Liver (tissue), 9 donors: ENCODE results near the gene RASSF7. TPM values are rescaled to one million over a fixed set of nuclear protein-coding genes. Genes with fewer than 3 reads are reported as not detected.
A peak's percentile ranks its signal among the peaks of the same experiment; 100 is the strongest.

Experiments
- DNase-seq: peaks from one replicate; pipeline ENCODE4 v3.0.0-alpha.2; 2017; ENCODE audit warnings: low spot score
- H3K27ac ChIP-seq, 2 donors: one replicate each; pipeline ENCODE4 v1.7.0; 2013; ENCODE audit warnings: inconsistent platforms in 2 of 2, low read length in 2 of 2, control low read depth in 1 of 2, low read depth in 1 of 2, mild to moderate bottlenecking in 1 of 2
- H3K27me3 ChIP-seq, 4 donors: one replicate each; pipeline versions ENCODE4 v1.6.1 to v1.7.0; 2013; ENCODE audit warnings: low read length in 3 of 4, inconsistent platforms in 1 of 4, mild to moderate bottlenecking in 1 of 4, moderate library complexity in 1 of 4; ENCODE audit not compliant: control insufficient read depth in 4 of 4, insufficient read depth in 4 of 4
- H3K36me3 ChIP-seq, 4 donors: one replicate each; pipeline versions ENCODE4 v1.6.1 to v1.7.0; 2013; ENCODE audit warnings: low read length in 3 of 4, mild to moderate bottlenecking in 3 of 4, low read depth in 1 of 4, moderate library complexity in 1 of 4; ENCODE audit not compliant: control insufficient read depth in 4 of 4, insufficient read depth in 3 of 4
- H3K4me1 ChIP-seq, 4 donors: one replicate each; pipeline versions ENCODE4 v1.6.1 to v1.7.0; 2013; ENCODE audit warnings: low read length in 3 of 4, mild to moderate bottlenecking in 3 of 4, moderate library complexity in 1 of 4; ENCODE audit not compliant: control insufficient read depth in 4 of 4, insufficient read depth in 4 of 4
- H3K4me3 ChIP-seq, 3 donors: one replicate each; pipeline versions ENCODE4 v1.6.1 to v1.7.0; 2013; ENCODE audit warnings: low read length in 3 of 3, control low read depth in 1 of 3, low read depth in 1 of 3, mild to moderate bottlenecking in 1 of 3
- H3K9ac ChIP-seq, 2 donors: one replicate each; pipeline ENCODE4 v1.7.0; 2013; ENCODE audit warnings: low read length in 2 of 2, mild to moderate bottlenecking in 2 of 2, moderate library complexity in 2 of 2, control low read depth in 1 of 2, low read depth in 1 of 2
- H3K9me3 ChIP-seq, 4 donors: one replicate each; pipeline versions ENCODE4 v1.6.1 to v1.7.0; 2013; ENCODE audit warnings: low read length in 3 of 4; ENCODE audit not compliant: control insufficient read depth in 4 of 4
- EGR1 ChIP-seq, 2 donors: IDR thresholded peaks; 2 replicates each; pipeline ENCODE4 v1.6.1; 2016 to 2018; ENCODE audit warnings: antibody characterized with exemption in 2 of 2, low read depth in 2 of 2
- GABPA ChIP-seq, 2 donors: IDR thresholded peaks in 1 of 2; conservative IDR thresholded peaks in 1 of 2; 2 replicates each; pipeline ENCODE4 v1.6.1; 2016; ENCODE audit warnings: antibody characterized with exemption in 2 of 2, mild to moderate bottlenecking in 1 of 2, moderate library complexity in 1 of 2
- HNF4A ChIP-seq, 2 donors: conservative IDR thresholded peaks; 2 replicates each; pipeline ENCODE4 v1.6.1; 2016; ENCODE audit warnings: antibody characterized with exemption in 2 of 2, mild to moderate bottlenecking in 2 of 2
- HNF4G ChIP-seq: IDR thresholded peaks from 2 replicates; pipeline ENCODE4 v1.6.1; 2016; ENCODE audit warnings: antibody characterized with exemption
- JUND ChIP-seq, 2 donors: IDR thresholded peaks; 2 replicates each; pipeline ENCODE4 v1.6.1; 2016; ENCODE audit warnings: antibody characterized with exemption in 2 of 2
- NR2F2 ChIP-seq: IDR thresholded peaks from 2 replicates; pipeline ENCODE4 v1.6.1; 2016; ENCODE audit warnings: antibody characterized with exemption
- RAD21 ChIP-seq, 2 donors: IDR thresholded peaks; 2 replicates each; pipeline ENCODE4 v1.6.1; 2016; ENCODE audit warnings: antibody characterized with exemption in 2 of 2, mild to moderate bottlenecking in 2 of 2
- RXRA ChIP-seq, 2 donors: IDR thresholded peaks; 2 replicates each; pipeline ENCODE4 v1.6.1; 2017 to 2018; ENCODE audit warnings: antibody characterized with exemption in 2 of 2, mild to moderate bottlenecking in 1 of 2
- SP1 ChIP-seq: IDR thresholded peaks from 2 replicates; pipeline ENCODE4 v1.6.1; 2018; ENCODE audit warnings: antibody characterized with exemption, mild to moderate bottlenecking
- TAF1 ChIP-seq: conservative IDR thresholded peaks from 2 replicates; pipeline ENCODE4 v1.6.1; 2016; ENCODE audit warnings: antibody characterized with exemption, mild to moderate bottlenecking
- YY1 ChIP-seq: IDR thresholded peaks from 2 replicates; pipeline ENCODE4 v1.6.1; 2016; ENCODE audit warnings: antibody characterized with exemption, mild to moderate bottlenecking
- WGBS: extraction: QIAGEN DNeasy Blood & Tissue Kit; methylation state at CpG from one replicate; pipeline ENCODE4 v1.1.7; 2013; 5-methylcytosine and 5-hydroxymethylcytosine counted together
- polyA plus RNA-seq, 2 donors: library from polyadenylated mRNA; stranded (reverse) in 1 of 2; unstranded in 1 of 2; fragments of 200-250 nt in 1 of 2; fragments of >200 nt in 1 of 2; fragmentation: Nextera tagmentation in 1 of 2; extraction: Ambion mirVana in 1 of 2; gene quantifications; one replicate each; pipeline versions ENCODE4 v1.2.1 to v1.2.3, GENCODE V29; 2013 to 2015
- total RNA-seq, 2 donors: library from RNA; depleted of rRNA; stranded (reverse); fragments of >200 nt; gene quantifications; one replicate each; pipeline ENCODE4 v1.2.3, GENCODE V29; 2014
- TF ChIP-seq, protein P1 (sequence below): fragments of 150-350 bp; IDR thresholded peaks from 2 replicates; pipeline ENCODE4 v1.5.1; 2017; ENCODE audit warnings: improper control_type of control experiment, low read depth, low read length; ENCODE audit not compliant: missing input control
- TF ChIP-seq, protein P2 (sequence below): IDR thresholded peaks from 2 replicates; pipeline ENCODE4 v1.6.1; 2016; ENCODE audit warnings: antibody characterized with exemption, mild to moderate bottlenecking
- TF ChIP-seq, protein P3 (sequence below): IDR thresholded peaks from 2 replicates; pipeline ENCODE4 v1.6.1; 2016; ENCODE audit warnings: antibody characterized with exemption
- TF ChIP-seq, protein P4 (sequence below): IDR thresholded peaks from 2 replicates; pipeline ENCODE4 v1.6.1; 2016; ENCODE audit warnings: antibody characterized with exemption
- donor health status: healthy.
- donor health status: healthy.
- donor health status: healthy.
- donor health status: healthy.
- donor health status: healthy.

Gene RASSF7
- total and polyA plus RNA-seq, 4 donors = 11.5 to 50.4 (median 36.9) TPM

DNA sequence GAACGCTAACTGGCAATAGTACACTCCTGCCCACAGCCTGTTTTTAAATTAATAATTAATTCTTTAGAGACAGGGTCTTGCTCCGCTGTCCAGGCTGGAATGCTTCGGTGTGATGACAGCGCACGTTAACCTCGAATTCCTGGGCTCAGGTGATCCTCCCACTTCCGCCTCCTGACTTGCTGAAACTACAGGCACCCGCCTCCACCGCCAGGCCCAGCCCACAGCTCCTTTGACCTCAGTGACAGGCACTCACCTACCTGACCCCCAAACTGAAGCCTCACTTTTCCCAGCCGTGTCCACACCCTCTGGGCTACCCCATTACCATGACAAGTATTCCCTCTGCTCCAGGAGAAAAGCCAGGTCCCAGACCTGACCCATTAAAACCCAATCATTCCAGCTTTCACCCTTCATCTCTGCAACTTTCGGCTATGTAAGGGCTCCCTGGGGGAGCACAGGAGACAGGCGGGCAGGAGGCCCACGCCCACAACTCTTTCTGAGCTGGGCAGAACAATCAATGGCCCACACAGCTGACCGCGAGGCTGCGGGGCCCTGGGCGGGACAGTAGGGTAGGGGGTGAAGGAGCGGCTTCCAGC lies 962 bp upstream of the RASSF7 start:
- Histone ChIP-seq H3K4me1 (peaks cover 17 to 33% (median 22%) of the 10 kb centered on the region in 4 donors), H3K9ac (peak overlapping the region; percentile 1 to 13), H3K9me3 (no peaks in the 10 kb centered on the region), H3K27me3 (no peaks in the 10 kb centered on the region), H3K27ac (peak overlapping the region; percentile 76 to 88), H3K4me3 (peak overlapping the region; percentile 65 to 95 (median 67)), H3K36me3 (peaks cover 0 to 8% (median 6%) of the 10 kb centered on the region in 4 donors)
- WGBS = 33% methylated on average over 18 of the region's 18 CpGs
- TF ChIP-seq, protein P1, sequence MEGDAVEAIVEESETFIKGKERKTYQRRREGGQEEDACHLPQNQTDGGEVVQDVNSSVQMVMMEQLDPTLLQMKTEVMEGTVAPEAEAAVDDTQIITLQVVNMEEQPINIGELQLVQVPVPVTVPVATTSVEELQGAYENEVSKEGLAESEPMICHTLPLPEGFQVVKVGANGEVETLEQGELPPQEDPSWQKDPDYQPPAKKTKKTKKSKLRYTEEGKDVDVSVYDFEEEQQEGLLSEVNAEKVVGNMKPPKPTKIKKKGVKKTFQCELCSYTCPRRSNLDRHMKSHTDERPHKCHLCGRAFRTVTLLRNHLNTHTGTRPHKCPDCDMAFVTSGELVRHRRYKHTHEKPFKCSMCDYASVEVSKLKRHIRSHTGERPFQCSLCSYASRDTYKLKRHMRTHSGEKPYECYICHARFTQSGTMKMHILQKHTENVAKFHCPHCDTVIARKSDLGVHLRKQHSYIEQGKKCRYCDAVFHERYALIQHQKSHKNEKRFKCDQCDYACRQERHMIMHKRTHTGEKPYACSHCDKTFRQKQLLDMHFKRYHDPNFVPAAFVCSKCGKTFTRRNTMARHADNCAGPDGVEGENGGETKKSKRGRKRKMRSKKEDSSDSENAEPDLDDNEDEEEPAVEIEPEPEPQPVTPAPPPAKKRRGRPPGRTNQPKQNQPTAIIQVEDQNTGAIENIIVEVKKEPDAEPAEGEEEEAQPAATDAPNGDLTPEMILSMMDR = no peak
- peak; percentile 9 for TF ChIP-seq NR2F2
- no peak for TF ChIP-seq JUND (IDR thresholded peaks at IDR 0.05)
- TF ChIP-seq, protein P2, sequence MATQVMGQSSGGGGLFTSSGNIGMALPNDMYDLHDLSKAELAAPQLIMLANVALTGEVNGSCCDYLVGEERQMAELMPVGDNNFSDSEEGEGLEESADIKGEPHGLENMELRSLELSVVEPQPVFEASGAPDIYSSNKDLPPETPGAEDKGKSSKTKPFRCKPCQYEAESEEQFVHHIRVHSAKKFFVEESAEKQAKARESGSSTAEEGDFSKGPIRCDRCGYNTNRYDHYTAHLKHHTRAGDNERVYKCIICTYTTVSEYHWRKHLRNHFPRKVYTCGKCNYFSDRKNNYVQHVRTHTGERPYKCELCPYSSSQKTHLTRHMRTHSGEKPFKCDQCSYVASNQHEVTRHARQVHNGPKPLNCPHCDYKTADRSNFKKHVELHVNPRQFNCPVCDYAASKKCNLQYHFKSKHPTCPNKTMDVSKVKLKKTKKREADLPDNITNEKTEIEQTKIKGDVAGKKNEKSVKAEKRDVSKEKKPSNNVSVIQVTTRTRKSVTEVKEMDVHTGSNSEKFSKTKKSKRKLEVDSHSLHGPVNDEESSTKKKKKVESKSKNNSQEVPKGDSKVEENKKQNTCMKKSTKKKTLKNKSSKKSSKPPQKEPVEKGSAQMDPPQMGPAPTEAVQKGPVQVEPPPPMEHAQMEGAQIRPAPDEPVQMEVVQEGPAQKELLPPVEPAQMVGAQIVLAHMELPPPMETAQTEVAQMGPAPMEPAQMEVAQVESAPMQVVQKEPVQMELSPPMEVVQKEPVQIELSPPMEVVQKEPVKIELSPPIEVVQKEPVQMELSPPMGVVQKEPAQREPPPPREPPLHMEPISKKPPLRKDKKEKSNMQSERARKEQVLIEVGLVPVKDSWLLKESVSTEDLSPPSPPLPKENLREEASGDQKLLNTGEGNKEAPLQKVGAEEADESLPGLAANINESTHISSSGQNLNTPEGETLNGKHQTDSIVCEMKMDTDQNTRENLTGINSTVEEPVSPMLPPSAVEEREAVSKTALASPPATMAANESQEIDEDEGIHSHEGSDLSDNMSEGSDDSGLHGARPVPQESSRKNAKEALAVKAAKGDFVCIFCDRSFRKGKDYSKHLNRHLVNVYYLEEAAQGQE = peak; percentile 43
- TF ChIP-seq GABPA (IDR thresholded peaks at IDR 0.05 in 1 of 2, conservative IDR thresholded peaks at IDR 0.05 in 1 of 2) = peak in 1 of 2 donors; percentile 68
- TF ChIP-seq HNF4A (conservative IDR thresholded peaks at IDR 0.05) = peak; percentile 18 to 35
- peak in 1 of 2 donors; percentile 49 for TF ChIP-seq EGR1 (IDR thresholded peaks at IDR 0.05; ENCODE audit: low read depth in 2 of 2)
- peak in 1 of 2 donors; percentile 10 for TF ChIP-seq RAD21 (IDR thresholded peaks at IDR 0.05)
- TF ChIP-seq, protein P3, sequence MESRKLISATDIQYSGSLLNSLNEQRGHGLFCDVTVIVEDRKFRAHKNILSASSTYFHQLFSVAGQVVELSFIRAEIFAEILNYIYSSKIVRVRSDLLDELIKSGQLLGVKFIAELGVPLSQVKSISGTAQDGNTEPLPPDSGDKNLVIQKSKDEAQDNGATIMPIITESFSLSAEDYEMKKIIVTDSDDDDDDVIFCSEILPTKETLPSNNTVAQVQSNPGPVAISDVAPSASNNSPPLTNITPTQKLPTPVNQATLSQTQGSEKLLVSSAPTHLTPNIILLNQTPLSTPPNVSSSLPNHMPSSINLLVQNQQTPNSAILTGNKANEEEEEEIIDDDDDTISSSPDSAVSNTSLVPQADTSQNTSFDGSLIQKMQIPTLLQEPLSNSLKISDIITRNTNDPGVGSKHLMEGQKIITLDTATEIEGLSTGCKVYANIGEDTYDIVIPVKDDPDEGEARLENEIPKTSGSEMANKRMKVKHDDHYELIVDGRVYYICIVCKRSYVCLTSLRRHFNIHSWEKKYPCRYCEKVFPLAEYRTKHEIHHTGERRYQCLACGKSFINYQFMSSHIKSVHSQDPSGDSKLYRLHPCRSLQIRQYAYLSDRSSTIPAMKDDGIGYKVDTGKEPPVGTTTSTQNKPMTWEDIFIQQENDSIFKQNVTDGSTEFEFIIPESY = no peak
- TF ChIP-seq RXRA (IDR thresholded peaks at IDR 0.05) = peak; percentile 19 to 69
- TF ChIP-seq YY1 = no peak
- DNase-seq = no peak

DNA sequence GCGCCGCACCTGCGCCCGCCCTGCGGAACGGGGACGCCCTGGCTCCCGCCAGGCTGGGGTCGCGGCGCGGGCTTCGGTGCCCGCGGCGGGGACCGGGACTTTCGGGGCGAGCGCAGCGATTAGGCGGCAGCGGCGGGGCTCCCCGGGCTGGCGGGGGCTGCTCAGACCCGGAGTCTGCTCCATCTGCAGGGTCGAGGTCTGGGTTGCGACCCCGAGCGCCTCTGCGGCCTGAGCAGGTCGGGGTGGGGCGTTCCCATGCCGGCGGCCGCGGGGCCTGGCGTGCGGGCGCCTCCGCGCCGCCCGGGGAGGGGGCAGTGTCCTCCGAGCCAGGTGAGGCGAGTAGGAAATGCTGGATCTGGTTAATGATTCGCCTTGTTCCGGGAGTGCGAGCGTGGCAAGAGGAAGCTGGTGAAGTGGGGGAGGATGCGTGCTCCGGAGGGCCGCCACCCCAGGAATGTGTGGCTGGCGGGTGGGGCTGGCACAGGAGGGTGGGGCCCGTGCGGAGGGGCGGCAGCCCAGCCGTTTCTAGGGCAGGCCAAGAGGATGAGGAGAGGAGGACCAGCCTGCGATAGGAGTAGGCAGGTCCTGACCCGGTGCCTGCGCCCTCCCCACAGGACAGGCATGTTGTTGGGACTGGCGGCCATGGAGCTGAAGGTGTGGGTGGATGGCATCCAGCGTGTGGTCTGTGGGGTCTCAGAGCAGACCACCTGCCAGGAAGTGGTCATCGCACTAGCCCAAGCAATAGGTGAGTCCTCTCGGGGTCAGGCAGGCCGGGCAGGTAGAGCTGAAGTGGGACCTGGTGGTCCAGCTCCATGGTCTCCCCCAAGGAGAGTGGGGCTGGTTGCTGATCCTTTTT lies 606 bp downstream of the RASSF7 start:
- WGBS = 6% methylated on average over 67 of the region's 67 CpGs
- peak; percentile 64 for DNase-seq
- Histone ChIP-seq H3K4me3 (peak overlapping the region; percentile 7 to 95 (median 60)), H3K27me3 (no peaks in the 10 kb centered on the region), H3K36me3 (peaks cover 0 to 8% (median 6%) of the 10 kb centered on the region in 4 donors), H3K27ac (peak overlapping the region; percentile 49 to 93), H3K9me3 (no peaks in the 10 kb centered on the region), H3K4me1 (peaks cover 17 to 30% (median 22%) of the 10 kb centered on the region in 4 donors), H3K9ac (peak overlapping the region in 1 of 2 donors; percentile 51)
- TF ChIP-seq, protein P4, sequence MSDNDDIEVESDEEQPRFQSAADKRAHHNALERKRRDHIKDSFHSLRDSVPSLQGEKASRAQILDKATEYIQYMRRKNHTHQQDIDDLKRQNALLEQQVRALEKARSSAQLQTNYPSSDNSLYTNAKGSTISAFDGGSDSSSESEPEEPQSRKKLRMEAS = peak; percentile 20
- TF ChIP-seq RAD21 (IDR thresholded peaks at IDR 0.05) (peak in 1 of 2 donors; percentile 12), TAF1 (no peak), GABPA (IDR thresholded peaks at IDR 0.05 in 1 of 2, conservative IDR thresholded peaks at IDR 0.05 in 1 of 2) (peak in 1 of 2 donors; percentile 61), HNF4G (no peak), JUND (IDR thresholded peaks at IDR 0.05) (no peak), HNF4A (conservative IDR thresholded peaks at IDR 0.05) (peak in 1 of 2 donors; percentile 34), SP1 (peak; percentile 66), EGR1 (IDR thresholded peaks at IDR 0.05; ENCODE audit: low read depth in 2 of 2) (peak in 1 of 2 donors; percentile 28)
